Measurements from ENCODE around the gene ZNF230. TPM values are rescaled to one million over a fixed set of nuclear protein-coding genes. Genes with fewer than 3 reads are reported as not detected.
A peak's percentile ranks its signal among the peaks of the same experiment; 100 is the strongest.

Gene ZNF230
- total and polyA plus RNA-seq, 4 donors: 1.3 to 4.3 (median 1.8) TPM

DNA sequence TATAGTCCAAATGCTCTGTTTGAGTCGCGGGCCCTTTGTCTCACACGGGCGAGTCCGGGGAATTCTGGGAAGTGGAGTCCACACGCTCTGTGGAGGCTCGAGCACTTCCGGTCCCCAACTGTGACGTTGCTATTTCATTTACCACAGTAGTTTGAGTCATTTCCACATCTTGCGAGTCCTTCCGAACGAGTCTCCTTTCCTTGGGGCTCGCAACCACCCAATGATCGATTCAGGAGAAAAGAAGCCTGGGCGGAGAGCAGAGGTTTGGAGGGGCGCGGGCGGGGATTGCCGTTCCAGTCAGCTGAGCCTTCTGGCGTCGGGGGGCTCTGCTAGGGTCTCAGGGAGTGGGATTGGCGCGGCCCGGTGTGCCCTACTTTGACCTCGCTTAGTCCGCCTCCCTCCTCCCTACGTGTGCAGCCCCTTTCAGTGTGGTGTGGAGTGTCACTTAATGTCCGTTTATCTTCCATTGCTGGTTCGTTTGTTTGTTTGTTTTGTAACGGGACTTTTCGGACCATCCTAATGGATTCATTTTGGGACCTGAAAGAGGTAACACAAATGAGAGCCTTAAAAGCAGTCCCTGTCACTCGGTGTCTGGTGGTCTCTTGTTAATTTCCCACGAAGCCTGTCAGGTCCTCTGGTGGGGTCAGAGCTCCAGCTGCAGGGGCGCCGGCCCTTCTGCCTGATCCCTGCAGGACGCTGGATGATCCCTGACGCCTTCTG is 22.6 kb downstream of the ZNF230 start, which contains the start of gene ZNF222 (continued):
- TF ChIP-seq NR2F2 (IDR thresholded peaks at IDR 0.05) (no peak), FOXA2 (IDR thresholded peaks at IDR 0.05) (no peak), RXRA (IDR thresholded peaks at IDR 0.05) (no peak), HNF4G (IDR thresholded peaks at IDR 0.05) (no peak)
- TF ChIP-seq, protein P1, sequence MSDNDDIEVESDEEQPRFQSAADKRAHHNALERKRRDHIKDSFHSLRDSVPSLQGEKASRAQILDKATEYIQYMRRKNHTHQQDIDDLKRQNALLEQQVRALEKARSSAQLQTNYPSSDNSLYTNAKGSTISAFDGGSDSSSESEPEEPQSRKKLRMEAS (IDR thresholded peaks at IDR 0.05): no peak
- TF ChIP-seq, protein P2, sequence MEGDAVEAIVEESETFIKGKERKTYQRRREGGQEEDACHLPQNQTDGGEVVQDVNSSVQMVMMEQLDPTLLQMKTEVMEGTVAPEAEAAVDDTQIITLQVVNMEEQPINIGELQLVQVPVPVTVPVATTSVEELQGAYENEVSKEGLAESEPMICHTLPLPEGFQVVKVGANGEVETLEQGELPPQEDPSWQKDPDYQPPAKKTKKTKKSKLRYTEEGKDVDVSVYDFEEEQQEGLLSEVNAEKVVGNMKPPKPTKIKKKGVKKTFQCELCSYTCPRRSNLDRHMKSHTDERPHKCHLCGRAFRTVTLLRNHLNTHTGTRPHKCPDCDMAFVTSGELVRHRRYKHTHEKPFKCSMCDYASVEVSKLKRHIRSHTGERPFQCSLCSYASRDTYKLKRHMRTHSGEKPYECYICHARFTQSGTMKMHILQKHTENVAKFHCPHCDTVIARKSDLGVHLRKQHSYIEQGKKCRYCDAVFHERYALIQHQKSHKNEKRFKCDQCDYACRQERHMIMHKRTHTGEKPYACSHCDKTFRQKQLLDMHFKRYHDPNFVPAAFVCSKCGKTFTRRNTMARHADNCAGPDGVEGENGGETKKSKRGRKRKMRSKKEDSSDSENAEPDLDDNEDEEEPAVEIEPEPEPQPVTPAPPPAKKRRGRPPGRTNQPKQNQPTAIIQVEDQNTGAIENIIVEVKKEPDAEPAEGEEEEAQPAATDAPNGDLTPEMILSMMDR (IDR thresholded peaks at IDR 0.05; ENCODE audit: low read depth, low read length, missing input control): no peak

DNA sequence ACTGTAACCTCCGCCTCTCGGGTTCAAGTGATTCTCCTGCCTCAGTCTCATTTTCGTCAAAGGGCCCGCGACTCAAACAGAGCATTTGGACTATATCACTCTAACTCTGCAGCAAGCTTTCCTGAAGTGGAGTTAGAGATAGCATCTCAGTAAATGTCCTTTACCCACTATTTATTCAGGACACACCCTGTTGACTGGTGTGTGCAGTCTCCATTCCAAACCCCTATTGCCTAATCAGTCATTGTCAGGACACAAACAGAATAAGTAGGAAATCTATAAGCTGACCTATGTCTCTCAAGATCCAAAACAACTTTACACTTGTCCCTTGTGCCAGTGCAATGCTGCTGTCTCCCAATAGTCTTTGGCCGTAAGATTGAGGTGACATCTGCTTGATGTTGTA is 23.9 kb downstream of the ZNF230 start:
- Histone ChIP-seq H3K4me3 (ENCODE audit: low read depth in 1 of 3, low read length in 3 of 3) (peak overlapping the region in 2 of 3 donors; percentile 50 to 56), H3K9me3 (ENCODE audit: control insufficient read depth in 4 of 4, low read length in 3 of 4) (peaks cover 18 to 63% (median 44%) of the 10 kb centered on the region in 4 donors), H3K4me1 (ENCODE audit: control insufficient read depth in 4 of 4, insufficient read depth in 4 of 4, low read length in 3 of 4) (peaks cover 0 to 11% (median 7%) of the 10 kb centered on the region in 4 donors), H3K36me3 (ENCODE audit: control insufficient read depth in 4 of 4, insufficient read depth in 3 of 4, low read depth in 1 of 4, low read length in 3 of 4) (peaks cover 14 to 51% (median 49%) of the 10 kb centered on the region in 4 donors), H3K9ac (ENCODE audit: low read depth in 1 of 2, low read length in 2 of 2) (no peak overlapping the region), H3K27ac (ENCODE audit: low read depth in 1 of 2, low read length in 2 of 2) (no peak overlapping the region), H3K27me3 (ENCODE audit: control insufficient read depth in 4 of 4, insufficient read depth in 4 of 4, low read length in 3 of 4) (no peaks in the 10 kb centered on the region)
- no peak for TF ChIP-seq YY1 (IDR thresholded peaks at IDR 0.05)
- TF ChIP-seq, protein P1 (IDR thresholded peaks at IDR 0.05): no peak
- TF ChIP-seq JUND (IDR thresholded peaks at IDR 0.05): no peak
- TF ChIP-seq, protein P3, sequence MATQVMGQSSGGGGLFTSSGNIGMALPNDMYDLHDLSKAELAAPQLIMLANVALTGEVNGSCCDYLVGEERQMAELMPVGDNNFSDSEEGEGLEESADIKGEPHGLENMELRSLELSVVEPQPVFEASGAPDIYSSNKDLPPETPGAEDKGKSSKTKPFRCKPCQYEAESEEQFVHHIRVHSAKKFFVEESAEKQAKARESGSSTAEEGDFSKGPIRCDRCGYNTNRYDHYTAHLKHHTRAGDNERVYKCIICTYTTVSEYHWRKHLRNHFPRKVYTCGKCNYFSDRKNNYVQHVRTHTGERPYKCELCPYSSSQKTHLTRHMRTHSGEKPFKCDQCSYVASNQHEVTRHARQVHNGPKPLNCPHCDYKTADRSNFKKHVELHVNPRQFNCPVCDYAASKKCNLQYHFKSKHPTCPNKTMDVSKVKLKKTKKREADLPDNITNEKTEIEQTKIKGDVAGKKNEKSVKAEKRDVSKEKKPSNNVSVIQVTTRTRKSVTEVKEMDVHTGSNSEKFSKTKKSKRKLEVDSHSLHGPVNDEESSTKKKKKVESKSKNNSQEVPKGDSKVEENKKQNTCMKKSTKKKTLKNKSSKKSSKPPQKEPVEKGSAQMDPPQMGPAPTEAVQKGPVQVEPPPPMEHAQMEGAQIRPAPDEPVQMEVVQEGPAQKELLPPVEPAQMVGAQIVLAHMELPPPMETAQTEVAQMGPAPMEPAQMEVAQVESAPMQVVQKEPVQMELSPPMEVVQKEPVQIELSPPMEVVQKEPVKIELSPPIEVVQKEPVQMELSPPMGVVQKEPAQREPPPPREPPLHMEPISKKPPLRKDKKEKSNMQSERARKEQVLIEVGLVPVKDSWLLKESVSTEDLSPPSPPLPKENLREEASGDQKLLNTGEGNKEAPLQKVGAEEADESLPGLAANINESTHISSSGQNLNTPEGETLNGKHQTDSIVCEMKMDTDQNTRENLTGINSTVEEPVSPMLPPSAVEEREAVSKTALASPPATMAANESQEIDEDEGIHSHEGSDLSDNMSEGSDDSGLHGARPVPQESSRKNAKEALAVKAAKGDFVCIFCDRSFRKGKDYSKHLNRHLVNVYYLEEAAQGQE (IDR thresholded peaks at IDR 0.05): no peak
- no peak for TF ChIP-seq RAD21 (IDR thresholded peaks at IDR 0.05)
- TF ChIP-seq EGR1 (IDR thresholded peaks at IDR 0.05; ENCODE audit: low read depth in 2 of 2): no peak
- no peak for TF ChIP-seq FOXA1 (IDR thresholded peaks at IDR 0.05)
- no peak for TF ChIP-seq GABPA (IDR thresholded peaks at IDR 0.05 in 1 of 2, conservative IDR thresholded peaks at IDR 0.05 in 1 of 2)
- TF ChIP-seq, protein P4, sequence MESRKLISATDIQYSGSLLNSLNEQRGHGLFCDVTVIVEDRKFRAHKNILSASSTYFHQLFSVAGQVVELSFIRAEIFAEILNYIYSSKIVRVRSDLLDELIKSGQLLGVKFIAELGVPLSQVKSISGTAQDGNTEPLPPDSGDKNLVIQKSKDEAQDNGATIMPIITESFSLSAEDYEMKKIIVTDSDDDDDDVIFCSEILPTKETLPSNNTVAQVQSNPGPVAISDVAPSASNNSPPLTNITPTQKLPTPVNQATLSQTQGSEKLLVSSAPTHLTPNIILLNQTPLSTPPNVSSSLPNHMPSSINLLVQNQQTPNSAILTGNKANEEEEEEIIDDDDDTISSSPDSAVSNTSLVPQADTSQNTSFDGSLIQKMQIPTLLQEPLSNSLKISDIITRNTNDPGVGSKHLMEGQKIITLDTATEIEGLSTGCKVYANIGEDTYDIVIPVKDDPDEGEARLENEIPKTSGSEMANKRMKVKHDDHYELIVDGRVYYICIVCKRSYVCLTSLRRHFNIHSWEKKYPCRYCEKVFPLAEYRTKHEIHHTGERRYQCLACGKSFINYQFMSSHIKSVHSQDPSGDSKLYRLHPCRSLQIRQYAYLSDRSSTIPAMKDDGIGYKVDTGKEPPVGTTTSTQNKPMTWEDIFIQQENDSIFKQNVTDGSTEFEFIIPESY (IDR thresholded peaks at IDR 0.05): no peak
- no peak for TF ChIP-seq TAF1 (conservative IDR thresholded peaks at IDR 0.05)
- no peak for TF ChIP-seq FOXA2 (IDR thresholded peaks at IDR 0.05)
- no peak for TF ChIP-seq SP1 (IDR thresholded peaks at IDR 0.05)
- TF ChIP-seq, protein P2 (IDR thresholded peaks at IDR 0.05; ENCODE audit: low read depth, low read length, missing input control): no peak
- TF ChIP-seq RXRA (IDR thresholded peaks at IDR 0.05): no peak
- TF ChIP-seq, protein P5, sequence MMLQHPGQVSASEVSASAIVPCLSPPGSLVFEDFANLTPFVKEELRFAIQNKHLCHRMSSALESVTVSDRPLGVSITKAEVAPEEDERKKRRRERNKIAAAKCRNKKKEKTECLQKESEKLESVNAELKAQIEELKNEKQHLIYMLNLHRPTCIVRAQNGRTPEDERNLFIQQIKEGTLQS (IDR thresholded peaks at IDR 0.05): no peak
- no peak for TF ChIP-seq NR2F2 (IDR thresholded peaks at IDR 0.05)
- TF ChIP-seq HNF4A (conservative IDR thresholded peaks at IDR 0.05): no peak
- TF ChIP-seq HNF4G (IDR thresholded peaks at IDR 0.05): no peak
- no peak for DNase-seq (ENCODE audit: low spot score)
- WGBS: 98% methylated on average over 6 of the region's 6 CpGs
